HL-60 (cell line): ENCODE data around the gene SPAG7.

Experiments used
- CTCF ChIP-seq: IDR thresholded peaks from one replicate; pipeline ENCODE4 v1.5.1; 2011; ENCODE audit warnings: low read length, control low read depth, inconsistent platforms; ENCODE audit not compliant: insufficient read depth
- GABPA ChIP-seq: IDR thresholded peaks from 2 replicates; pipeline ENCODE4 v1.6.1; 2012; ENCODE audit warnings: low read depth
- POLR2AphosphoS5 ChIP-seq: IDR thresholded peaks from 2 replicates; pipeline ENCODE4 v1.6.1; 2012; ENCODE audit warnings: low read depth
- TF ChIP-seq, protein P1 (sequence below): IDR thresholded peaks from 2 replicates; pipeline ENCODE4 v1.6.1; 2012; ENCODE audit warnings: low read depth; ENCODE audit not compliant: insufficient replicate concordance

DNA sequence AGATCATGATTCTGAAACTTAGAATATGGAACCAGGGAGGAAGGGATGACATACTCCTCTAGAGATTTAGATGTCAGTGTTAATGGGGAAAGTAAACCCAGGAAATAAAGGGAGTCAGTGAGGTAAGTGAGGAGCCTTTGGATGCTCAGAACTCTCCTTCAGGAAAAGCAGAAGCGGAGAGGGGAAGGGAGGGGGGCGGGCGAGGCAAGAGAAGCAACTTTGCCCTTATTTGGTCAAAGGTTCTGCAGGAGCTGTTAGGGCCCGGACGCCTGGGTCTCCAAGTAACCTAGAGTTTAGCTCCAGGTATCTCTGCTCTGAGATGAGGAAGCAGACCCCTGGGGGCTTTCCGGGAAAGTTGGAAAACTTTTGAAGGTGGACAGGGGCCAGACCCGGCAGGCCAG lies 20.6 kb downstream of the SPAG7 start:
- TF ChIP-seq POLR2AphosphoS5 (no peak), CTCF (no peak), GABPA (no peak)
- TF ChIP-seq, protein P1, sequence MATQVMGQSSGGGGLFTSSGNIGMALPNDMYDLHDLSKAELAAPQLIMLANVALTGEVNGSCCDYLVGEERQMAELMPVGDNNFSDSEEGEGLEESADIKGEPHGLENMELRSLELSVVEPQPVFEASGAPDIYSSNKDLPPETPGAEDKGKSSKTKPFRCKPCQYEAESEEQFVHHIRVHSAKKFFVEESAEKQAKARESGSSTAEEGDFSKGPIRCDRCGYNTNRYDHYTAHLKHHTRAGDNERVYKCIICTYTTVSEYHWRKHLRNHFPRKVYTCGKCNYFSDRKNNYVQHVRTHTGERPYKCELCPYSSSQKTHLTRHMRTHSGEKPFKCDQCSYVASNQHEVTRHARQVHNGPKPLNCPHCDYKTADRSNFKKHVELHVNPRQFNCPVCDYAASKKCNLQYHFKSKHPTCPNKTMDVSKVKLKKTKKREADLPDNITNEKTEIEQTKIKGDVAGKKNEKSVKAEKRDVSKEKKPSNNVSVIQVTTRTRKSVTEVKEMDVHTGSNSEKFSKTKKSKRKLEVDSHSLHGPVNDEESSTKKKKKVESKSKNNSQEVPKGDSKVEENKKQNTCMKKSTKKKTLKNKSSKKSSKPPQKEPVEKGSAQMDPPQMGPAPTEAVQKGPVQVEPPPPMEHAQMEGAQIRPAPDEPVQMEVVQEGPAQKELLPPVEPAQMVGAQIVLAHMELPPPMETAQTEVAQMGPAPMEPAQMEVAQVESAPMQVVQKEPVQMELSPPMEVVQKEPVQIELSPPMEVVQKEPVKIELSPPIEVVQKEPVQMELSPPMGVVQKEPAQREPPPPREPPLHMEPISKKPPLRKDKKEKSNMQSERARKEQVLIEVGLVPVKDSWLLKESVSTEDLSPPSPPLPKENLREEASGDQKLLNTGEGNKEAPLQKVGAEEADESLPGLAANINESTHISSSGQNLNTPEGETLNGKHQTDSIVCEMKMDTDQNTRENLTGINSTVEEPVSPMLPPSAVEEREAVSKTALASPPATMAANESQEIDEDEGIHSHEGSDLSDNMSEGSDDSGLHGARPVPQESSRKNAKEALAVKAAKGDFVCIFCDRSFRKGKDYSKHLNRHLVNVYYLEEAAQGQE = no peak
